DND-41 (cell line): Measurements from ENCODE around the gene CCDC51.

Experiments used
- EZH2 ChIP-seq: IDR thresholded peaks from 3 replicates; pipeline ENCODE4 v1.6.1; 2012; ENCODE audit warnings: borderline replicate concordance, low read depth, mild to moderate bottlenecking, moderate library complexity, low read length, inconsistent platforms; ENCODE audit not compliant: severe bottlenecking
- TF ChIP-seq, protein P1 (sequence below): IDR thresholded peaks from 2 replicates; pipeline ENCODE4 v1.5.1; 2012; ENCODE audit warnings: borderline replicate concordance, low read length, moderate library complexity, mild to moderate bottlenecking; ENCODE audit not compliant: poor library complexity, severe bottlenecking; ENCODE audit errors: extremely low read depth

DNA sequence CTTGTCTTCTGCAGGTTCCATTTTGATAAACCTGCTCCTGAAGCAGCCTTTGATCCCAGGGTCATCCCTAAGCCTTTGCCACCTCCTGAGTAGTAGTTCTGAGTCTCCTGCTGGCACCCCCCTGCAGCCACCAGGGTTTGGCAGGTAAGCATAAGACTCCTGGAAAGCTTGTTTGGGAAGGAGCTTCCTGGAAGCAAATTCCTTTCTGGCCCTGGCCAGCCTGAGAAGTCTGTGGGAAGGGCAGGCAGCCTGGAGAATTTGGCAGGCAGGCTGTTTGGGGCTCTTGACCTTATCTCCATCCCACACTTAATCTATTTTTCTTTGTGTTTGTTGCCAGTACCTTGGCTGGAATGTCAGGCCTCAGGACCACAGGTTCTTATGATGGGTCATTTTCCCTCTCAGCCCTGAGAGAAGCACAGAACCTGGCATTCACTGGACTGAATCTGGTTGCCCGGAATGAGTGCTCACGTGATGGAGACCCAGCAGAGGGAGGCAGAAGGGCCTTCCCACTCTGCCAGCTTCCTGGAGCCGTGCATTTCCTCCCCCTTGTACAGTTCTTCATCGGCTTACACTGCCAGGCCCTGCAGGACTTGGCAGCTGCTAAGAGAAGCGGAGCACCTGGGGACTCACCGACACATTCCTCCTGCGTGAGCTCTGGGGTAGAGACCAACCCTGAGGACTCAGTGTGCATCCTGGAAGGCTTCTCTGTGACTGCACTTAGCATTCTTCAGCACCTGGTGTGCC is 20.0 kb upstream of the CCDC51 start:
- TF ChIP-seq, protein P1, sequence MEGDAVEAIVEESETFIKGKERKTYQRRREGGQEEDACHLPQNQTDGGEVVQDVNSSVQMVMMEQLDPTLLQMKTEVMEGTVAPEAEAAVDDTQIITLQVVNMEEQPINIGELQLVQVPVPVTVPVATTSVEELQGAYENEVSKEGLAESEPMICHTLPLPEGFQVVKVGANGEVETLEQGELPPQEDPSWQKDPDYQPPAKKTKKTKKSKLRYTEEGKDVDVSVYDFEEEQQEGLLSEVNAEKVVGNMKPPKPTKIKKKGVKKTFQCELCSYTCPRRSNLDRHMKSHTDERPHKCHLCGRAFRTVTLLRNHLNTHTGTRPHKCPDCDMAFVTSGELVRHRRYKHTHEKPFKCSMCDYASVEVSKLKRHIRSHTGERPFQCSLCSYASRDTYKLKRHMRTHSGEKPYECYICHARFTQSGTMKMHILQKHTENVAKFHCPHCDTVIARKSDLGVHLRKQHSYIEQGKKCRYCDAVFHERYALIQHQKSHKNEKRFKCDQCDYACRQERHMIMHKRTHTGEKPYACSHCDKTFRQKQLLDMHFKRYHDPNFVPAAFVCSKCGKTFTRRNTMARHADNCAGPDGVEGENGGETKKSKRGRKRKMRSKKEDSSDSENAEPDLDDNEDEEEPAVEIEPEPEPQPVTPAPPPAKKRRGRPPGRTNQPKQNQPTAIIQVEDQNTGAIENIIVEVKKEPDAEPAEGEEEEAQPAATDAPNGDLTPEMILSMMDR: no peak
- TF ChIP-seq EZH2: no peak
